ENCODE data around the gene KIAA0930. TPM values are rescaled to one million over a fixed set of nuclear protein-coding genes. Genes with fewer than 3 reads are reported as not detected.

Gene KIAA0930
- total and polyA plus RNA-seq, 2 experiments from 2014 or later, result 8.6 to 50.9 TPM

DNA sequence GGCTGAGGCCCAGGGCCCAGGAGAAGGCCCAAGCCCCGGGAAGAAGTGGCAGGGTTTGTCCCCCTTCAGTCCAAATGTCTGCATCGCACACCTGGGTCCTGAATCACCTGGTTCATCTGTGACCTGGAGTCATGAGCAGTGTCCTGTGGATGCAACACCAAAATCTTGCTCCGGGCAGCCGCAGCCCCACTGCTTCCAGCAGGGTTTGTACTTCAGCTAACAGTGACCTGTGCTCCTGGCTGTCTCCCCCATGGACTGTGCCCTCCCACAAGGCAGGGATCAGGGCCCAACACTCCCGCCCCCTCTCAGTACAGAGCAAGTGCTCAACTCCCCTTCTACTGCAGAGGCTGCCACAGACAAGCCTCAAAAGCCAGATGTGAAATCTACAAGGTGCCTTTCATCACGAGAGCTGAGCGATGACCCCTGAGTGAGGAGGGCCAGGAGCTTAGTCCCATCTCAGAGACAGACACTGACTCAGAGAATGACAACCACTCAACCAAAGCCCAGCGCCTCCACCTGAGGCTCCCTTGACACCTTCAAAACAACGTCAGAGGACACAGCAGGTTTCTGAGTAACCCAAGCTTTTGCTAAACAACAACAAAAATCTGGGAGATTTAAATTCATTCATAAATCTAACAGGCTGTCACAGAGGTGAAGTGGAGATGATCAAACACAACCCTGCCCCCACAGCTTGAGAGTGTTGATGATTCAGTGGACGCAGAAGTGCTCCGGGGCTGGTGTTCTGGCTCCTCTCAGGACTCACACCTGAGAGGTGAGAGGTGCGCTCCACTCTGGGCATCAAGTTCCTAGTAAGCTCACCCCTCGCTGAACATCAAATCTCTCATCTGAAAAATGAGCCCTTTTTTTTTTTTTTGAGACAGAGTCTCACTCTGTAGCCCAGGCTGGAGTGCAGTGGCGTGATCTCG lies 3.4 kb downstream of the KIAA0930 start:
- WGBS, 2 experiments (ENCODE audit: low coverage in 1 of 2, low lambda C conversion rate in 2 of 2, missing lambda C conversion rate in 2 of 2), result 87% methylated on average over 15 of the region's 15 CpGs
- no peaks in the 10 kb centered on the region for H3K36me3 ChIP-seq (ENCODE audit: low read depth)
- H3K4me2 ChIP-seq (ENCODE audit: unreplicated experiment), result no peak overlapping the region
- H3K9ac ChIP-seq, result no peak overlapping the region
- H3K79me2 ChIP-seq (ENCODE audit: insufficient read depth), result peaks cover 36% of the 10 kb centered on the region
- no peak for DNase-seq
- no peaks in the 10 kb centered on the region for H3K9me3 ChIP-seq (ENCODE audit: low read depth)
- H2AFZ ChIP-seq, result no peak overlapping the region
- no peaks in the 10 kb centered on the region for H3K9me2 ChIP-seq (ENCODE audit: insufficient read depth)
- H4K20me1 ChIP-seq (ENCODE audit: insufficient read depth), result no peaks in the 10 kb centered on the region
- in situ Hi-C loops (cut with MboI), result no loop called here
- no peak overlapping the region for H3K4me3 ChIP-seq
- no peaks in the 10 kb centered on the region for H3F3A ChIP-seq (ENCODE audit: insufficient read depth)
- no peaks in the 10 kb centered on the region for H3K27me3 ChIP-seq (replicated peaks; ENCODE audit: insufficient read depth)
- TF ChIP-seq EZH2phosphoT487 (IDR thresholded peaks at IDR 0.05; ENCODE audit: insufficient read depth, low read depth) (no peak), EZH2 (IDR thresholded peaks at IDR 0.05; ENCODE audit: insufficient read depth, poor library complexity, severe bottlenecking) (no peak)
- H3K27ac ChIP-seq, result no peak overlapping the region
- peaks cover 4% of the 10 kb centered on the region; the same call in 1 of the 2 replicates for H3K4me1 ChIP-seq (ENCODE audit: insufficient read depth)

DNA sequence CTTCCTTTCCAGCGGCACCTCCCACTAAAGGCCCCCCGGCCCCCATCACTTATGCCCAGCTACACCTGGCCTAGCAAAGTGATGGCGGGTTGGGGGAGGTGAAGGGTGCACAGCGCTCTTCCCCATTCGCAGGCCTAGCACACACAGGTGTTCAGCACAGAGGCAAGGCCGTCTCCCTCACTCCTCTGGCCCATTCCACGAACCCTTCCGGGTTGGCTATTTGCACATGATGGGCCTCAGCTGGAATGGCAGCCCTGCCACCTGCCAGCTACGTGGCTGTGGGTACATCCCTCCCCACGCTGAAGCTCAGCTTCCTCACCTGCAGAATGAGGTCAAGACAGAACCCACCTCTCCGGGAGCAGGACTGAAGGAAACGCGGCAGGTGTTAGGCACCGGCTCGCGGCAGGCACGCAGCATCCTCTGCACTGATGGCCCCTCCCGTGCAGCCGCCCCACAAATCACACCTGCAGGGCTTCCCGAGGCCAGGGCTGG lies 4.8 kb downstream of the KIAA0930 start:
- no peak overlapping the region for H3K9ac ChIP-seq
- H2AFZ ChIP-seq, result no peak overlapping the region
- no peaks in the 10 kb centered on the region for H3K27me3 ChIP-seq (replicated peaks; ENCODE audit: insufficient read depth)
- H3F3A ChIP-seq (ENCODE audit: insufficient read depth), result no peaks in the 10 kb centered on the region
- no peak overlapping the region for H3K4me2 ChIP-seq (ENCODE audit: unreplicated experiment)
- H3K27ac ChIP-seq, result no peak overlapping the region
- H3K4me3 ChIP-seq, result no peak overlapping the region
- peaks cover 36% of the 10 kb centered on the region for H3K79me2 ChIP-seq (ENCODE audit: insufficient read depth)
- in situ Hi-C loops (cut with MboI), result no loop called here
- H3K9me2 ChIP-seq (ENCODE audit: insufficient read depth), result no peaks in the 10 kb centered on the region
- no peak for TF ChIP-seq EZH2phosphoT487 (IDR thresholded peaks at IDR 0.05; ENCODE audit: insufficient read depth, low read depth)
- no peak for TF ChIP-seq EZH2 (IDR thresholded peaks at IDR 0.05; ENCODE audit: insufficient read depth, poor library complexity, severe bottlenecking)
- H3K36me3 ChIP-seq (ENCODE audit: low read depth), result no peaks in the 10 kb centered on the region
- no peaks in the 10 kb centered on the region for H4K20me1 ChIP-seq (ENCODE audit: insufficient read depth)
- DNase-seq, result no peak
- peaks cover 4% of the 10 kb centered on the region; the same call in 1 of the 2 replicates for H3K4me1 ChIP-seq (ENCODE audit: insufficient read depth)
- 92 to 98% methylated on average over 19 to 20 of the region's 20 CpGs for WGBS, 2 experiments (ENCODE audit: low coverage in 1 of 2, low lambda C conversion rate in 2 of 2, missing lambda C conversion rate in 2 of 2)
- no peaks in the 10 kb centered on the region for H3K9me3 ChIP-seq (ENCODE audit: low read depth)

DNA sequence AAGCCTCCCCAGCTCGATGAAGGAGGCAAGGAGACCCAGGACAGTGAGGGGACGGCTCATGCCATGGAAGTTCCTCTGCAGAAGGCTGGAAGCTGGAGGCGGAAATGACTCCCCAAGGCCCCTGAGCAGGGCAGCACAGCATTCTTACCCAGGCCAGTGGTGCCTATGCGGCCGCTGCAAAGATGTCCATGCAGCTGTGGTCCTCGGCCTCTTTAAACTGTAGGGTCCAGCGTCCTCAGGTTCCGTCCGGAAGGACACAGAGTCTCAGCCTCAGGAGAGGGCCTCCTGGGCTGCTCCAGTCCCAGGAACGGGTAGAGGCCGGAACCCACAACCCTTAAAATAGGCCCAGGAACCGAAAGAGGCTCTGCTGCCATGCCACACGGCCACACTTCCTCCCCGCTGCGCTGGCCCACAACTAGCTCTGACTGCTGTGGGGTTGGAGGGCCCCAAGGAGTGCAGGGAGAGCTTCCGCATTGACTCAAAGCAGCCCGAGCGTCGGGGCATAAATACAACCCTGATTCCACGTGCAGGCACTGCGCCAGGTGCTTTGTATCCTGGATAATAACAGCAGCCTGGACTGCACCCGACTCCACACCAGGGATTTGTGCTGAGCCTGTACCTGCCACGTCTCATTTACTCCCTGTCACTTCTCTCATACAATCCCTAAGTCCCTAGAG lies 5.5 kb downstream of the KIAA0930 start:
- peaks cover 35% of the 10 kb centered on the region for H3K79me2 ChIP-seq (ENCODE audit: insufficient read depth)
- peaks cover 4% of the 10 kb centered on the region; the same call in 1 of the 2 replicates for H3K4me1 ChIP-seq (ENCODE audit: insufficient read depth)
- in situ Hi-C loops (cut with MboI), result no loop called here
- TF ChIP-seq EZH2phosphoT487 (IDR thresholded peaks at IDR 0.05; ENCODE audit: insufficient read depth, low read depth) (no peak), EZH2 (IDR thresholded peaks at IDR 0.05; ENCODE audit: insufficient read depth, poor library complexity, severe bottlenecking) (no peak)
- H3K9ac ChIP-seq, result no peak overlapping the region
- no peak overlapping the region for H2AFZ ChIP-seq
- no peaks in the 10 kb centered on the region for H3K9me3 ChIP-seq (ENCODE audit: low read depth)
- H3K4me3 ChIP-seq, result no peak overlapping the region
- H3K36me3 ChIP-seq (ENCODE audit: low read depth), result no peaks in the 10 kb centered on the region
- no peaks in the 10 kb centered on the region for H3K9me2 ChIP-seq (ENCODE audit: insufficient read depth)
- no peak overlapping the region for H3K4me2 ChIP-seq (ENCODE audit: unreplicated experiment)
- H3F3A ChIP-seq (ENCODE audit: insufficient read depth), result no peaks in the 10 kb centered on the region
- H4K20me1 ChIP-seq (ENCODE audit: insufficient read depth), result no peaks in the 10 kb centered on the region
- 72 to 74% methylated on average over 23 of the region's 23 CpGs for WGBS, 2 experiments (ENCODE audit: low coverage in 1 of 2, low lambda C conversion rate in 2 of 2, missing lambda C conversion rate in 2 of 2)
- DNase-seq, result no peak
- no peaks in the 10 kb centered on the region for H3K27me3 ChIP-seq (replicated peaks; ENCODE audit: insufficient read depth)
- H3K27ac ChIP-seq, result no peak overlapping the region

DNA sequence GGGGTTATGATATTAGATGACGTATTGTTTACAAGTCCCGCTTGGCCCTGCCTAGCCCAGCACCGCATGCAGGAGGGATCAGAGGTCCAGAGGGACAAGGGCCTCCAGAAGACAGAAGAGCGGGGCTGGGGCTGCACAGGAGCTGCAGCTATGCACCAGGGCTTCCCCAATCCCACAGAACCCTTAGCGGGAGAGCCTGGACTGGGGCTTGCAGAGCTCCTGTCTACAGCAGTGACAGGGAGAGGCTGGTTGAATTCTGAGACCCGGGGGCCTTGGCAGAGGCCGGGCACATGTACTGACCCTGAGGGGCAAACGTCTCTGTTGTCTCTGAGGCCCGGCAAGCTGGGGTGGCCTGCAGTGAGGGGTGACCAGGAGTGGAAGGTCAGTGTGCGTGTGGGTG lies 6.9 kb downstream of the KIAA0930 start:
- no peaks in the 10 kb centered on the region for H3K9me2 ChIP-seq (ENCODE audit: insufficient read depth)
- whole genome bisulfite sequencing, 2 experiments (ENCODE audit: low coverage in 1 of 2, low lambda C conversion rate in 2 of 2, missing lambda C conversion rate in 2 of 2), result 86 to 92% methylated on average over 10 of the region's 10 CpGs
- no peak overlapping the region for H3K4me3 ChIP-seq
- no peaks in the 10 kb centered on the region for H3K9me3 ChIP-seq (ENCODE audit: low read depth)
- peaks cover 21% of the 10 kb centered on the region for H3K79me2 ChIP-seq (ENCODE audit: insufficient read depth)
- DNase-seq, result no peak
- H2AFZ ChIP-seq, result no peak overlapping the region
- in situ Hi-C loops (cut with MboI), result no loop called here
- H3K9ac ChIP-seq, result no peak overlapping the region
- H3K4me1 ChIP-seq (ENCODE audit: insufficient read depth), result no peaks in the 10 kb centered on the region
- H3K27me3 ChIP-seq (replicated peaks; ENCODE audit: insufficient read depth), result no peaks in the 10 kb centered on the region
- no peak overlapping the region for H3K4me2 ChIP-seq (ENCODE audit: unreplicated experiment)
- H3K27ac ChIP-seq, result no peak overlapping the region
- no peaks in the 10 kb centered on the region for H3K36me3 ChIP-seq (ENCODE audit: low read depth)
- no peaks in the 10 kb centered on the region for H4K20me1 ChIP-seq (ENCODE audit: insufficient read depth)
- TF ChIP-seq EZH2phosphoT487 (IDR thresholded peaks at IDR 0.05; ENCODE audit: insufficient read depth, low read depth) (no peak), EZH2 (IDR thresholded peaks at IDR 0.05; ENCODE audit: insufficient read depth, poor library complexity, severe bottlenecking) (no peak)
- H3F3A ChIP-seq (ENCODE audit: insufficient read depth), result no peaks in the 10 kb centered on the region

Data from GM23248 (cell line).